Fibroblast of mammary gland (primary cell): ENCODE measurements around the gene TARS2.

Source experiments
- DNase-seq: peaks from one replicate; pipeline ENCODE4 v3.0.0-alpha.2; 2010; ENCODE audit warnings: low read depth
- H3K4me3 ChIP-seq: 2 replicates; pipeline ENCODE4 v1.5.1; 2011; ENCODE audit warnings: low read depth, mild to moderate bottlenecking, low read length, moderate library complexity; ENCODE audit not compliant: control insufficient read depth
- CTCF ChIP-seq: conservative IDR thresholded peaks from 2 replicates; pipeline ENCODE4 v1.5.1; 2011; ENCODE audit warnings: low read depth, low read length, inconsistent platforms; ENCODE audit not compliant: control insufficient read depth, insufficient read depth

The TARS2 gene

GRCh38 chr1:150469291-150469690 lies 17.9 kb upstream of the TARS2 start:
- TF ChIP-seq CTCF, result no peak
- DNase-seq, result no peak

GRCh38 chr1:150472601-150473200 lies 14.5 kb upstream of the TARS2 start:
- no peak overlapping the region for H3K4me3 ChIP-seq
- TF ChIP-seq CTCF, result no peak
- DNase-seq, result no peak

More at GRCh38 chr1:150469291-150469690, 17.9 kb upstream of the TARS2 start:
- no peak overlapping the region for H3K4me3 ChIP-seq

DNA sequence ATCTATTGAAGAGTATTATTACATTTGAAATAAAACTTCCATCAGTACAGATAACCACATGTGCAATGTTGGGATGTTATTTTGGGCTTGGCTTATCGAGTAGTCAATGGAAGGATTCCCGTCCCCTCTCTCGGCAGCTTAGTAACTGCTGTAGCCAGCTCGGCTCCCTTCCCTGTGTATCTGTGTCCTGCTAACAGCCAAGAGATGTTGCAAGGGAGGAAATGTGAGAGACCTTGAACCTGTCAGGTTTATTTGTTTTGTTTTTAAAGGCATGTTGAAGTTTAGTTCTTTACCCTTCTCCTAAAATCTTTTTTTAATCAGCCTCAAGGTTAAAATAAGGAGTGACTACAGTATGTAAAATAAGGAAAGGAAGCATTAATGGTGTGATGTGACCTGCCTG lies 13.6 kb upstream of the TARS2 start:
- no peak for TF ChIP-seq CTCF
- no peak overlapping the region for H3K4me3 ChIP-seq
- no peak for DNase-seq

DNA sequence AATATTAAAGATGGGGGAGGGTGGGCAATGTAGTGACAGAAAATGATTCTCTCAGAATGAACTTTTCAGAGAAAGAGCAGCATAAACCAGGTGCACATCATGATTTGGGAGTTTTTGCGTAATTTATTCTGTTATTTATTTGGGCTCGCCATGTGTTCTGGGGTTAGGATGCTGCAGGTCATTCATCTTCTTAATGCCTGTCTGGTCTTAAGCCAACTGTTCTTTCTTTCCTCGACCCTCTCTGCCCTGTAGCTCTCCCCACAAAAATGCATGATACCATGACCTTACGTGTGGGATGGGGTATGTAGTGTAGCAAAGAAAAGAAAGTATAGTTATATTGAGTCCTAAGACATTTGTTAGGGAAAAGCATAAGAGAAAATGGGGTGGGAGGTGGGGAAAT lies 12.3 kb upstream of the TARS2 start:
- no peak overlapping the region for H3K4me3 ChIP-seq
- no peak for DNase-seq
- TF ChIP-seq CTCF, result no peak

- H3K4me3 ChIP-seq, result no peak overlapping the region
- no peak for TF ChIP-seq CTCF
- peak; percentile 47 for DNase-seq
These were observed 10.5 kb upstream of the TARS2 start for GRCh38 chr1:150476754-150477153.

DNA sequence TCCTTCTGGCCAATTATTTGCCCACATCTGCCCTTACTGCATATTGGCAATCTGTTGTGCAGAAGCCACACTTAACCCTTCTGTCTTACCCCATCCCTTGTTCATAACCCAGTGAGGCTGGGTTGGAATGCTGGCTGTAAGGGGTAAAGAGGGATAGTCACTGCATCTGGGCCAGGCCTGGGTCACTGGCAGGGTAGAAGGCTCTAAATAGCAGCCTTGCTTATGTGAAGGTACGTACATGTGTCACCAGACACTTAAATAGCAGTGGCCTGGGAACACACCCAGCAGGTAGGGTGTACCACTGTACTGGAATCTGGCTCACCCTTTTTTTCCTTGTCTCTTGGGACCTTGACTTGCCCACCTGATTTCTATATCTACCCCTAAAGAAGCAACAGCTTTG lies 9.9 kb upstream of the TARS2 start:
- no peak overlapping the region for H3K4me3 ChIP-seq
- no peak for TF ChIP-seq CTCF
- DNase-seq, result no peak

GRCh38 chr1:150477733-150478132 lies 9.5 kb upstream of the TARS2 start:
- TF ChIP-seq CTCF, result no peak
- no peak overlapping the region for H3K4me3 ChIP-seq
- peak; percentile 46 for DNase-seq
